H9 (cell line): ENCODE data around the gene MYO18B. TPM values are rescaled to one million over a fixed set of nuclear protein-coding genes. Genes with fewer than 3 reads are reported as not detected.

Experiments used
- DNase-seq: peaks from one replicate; pipeline ENCODE4 v3.0.0-alpha.2; 2017
- H2AFZ ChIP-seq: one replicate; pipeline ENCODE4 v1.6.1; 2013; ENCODE audit warnings: mild to moderate bottlenecking, low read length, control low read depth, moderate library complexity
- H2AK5ac ChIP-seq: 2 replicates; pipeline ENCODE4 v1.6.1; 2013; ENCODE audit warnings: low read length, control low read depth, mixed read lengths; ENCODE audit not compliant: insufficient read length
- H2BK120ac ChIP-seq: one replicate; pipeline ENCODE4 v1.6.1; 2013; ENCODE audit warnings: low read depth, mild to moderate bottlenecking, low read length, control low read depth, inconsistent platforms; ENCODE audit not compliant: poor library complexity, severe bottlenecking
- H2BK12ac ChIP-seq: 2 replicates; pipeline ENCODE4 v1.6.1; 2013; ENCODE audit warnings: low read length, control low read depth, mixed read lengths, low read depth; ENCODE audit not compliant: insufficient read length
- H2BK15ac ChIP-seq: 2 replicates; pipeline ENCODE4 v1.6.1; 2013; ENCODE audit warnings: low read depth, low read length, control low read depth
- H2BK20ac ChIP-seq: one replicate; pipeline ENCODE4 v1.6.1; 2013; ENCODE audit warnings: low read depth, mild to moderate bottlenecking, low read length, control low read depth, inconsistent platforms; ENCODE audit not compliant: poor library complexity, severe bottlenecking
- H2BK5ac ChIP-seq: 2 replicates; pipeline ENCODE4 v1.6.1; 2013; ENCODE audit warnings: low read length, control low read depth, mixed read lengths; ENCODE audit not compliant: insufficient read length
- H3K14ac ChIP-seq: 2 replicates; pipeline ENCODE4 v1.6.1; 2013; ENCODE audit warnings: low read length, control low read depth; ENCODE audit not compliant: insufficient read depth
- H3K18ac ChIP-seq: 2 replicates; pipeline ENCODE4 v1.6.1; 2013; ENCODE audit warnings: low read depth, mild to moderate bottlenecking, mixed read lengths, low read length, control low read depth; ENCODE audit not compliant: insufficient read length
- H3K23ac ChIP-seq: 2 replicates; pipeline ENCODE4 v1.6.1; 2013; ENCODE audit warnings: low read length, control low read depth, mixed read lengths, low read depth; ENCODE audit not compliant: insufficient read length
- H3K23me2 ChIP-seq: 2 replicates; pipeline ENCODE4 v1.6.1; 2013; ENCODE audit warnings: low read depth, mild to moderate bottlenecking, mixed read lengths, low read length, control low read depth; ENCODE audit not compliant: insufficient read length, poor library complexity, severe bottlenecking
- H3K27ac ChIP-seq: 2 replicates; pipeline ENCODE4 v1.5.1; 2013; ENCODE audit warnings: low read length, control low read depth, mixed read lengths, low read depth; ENCODE audit not compliant: insufficient read length
- H3K27me3 ChIP-seq: 2 replicates; pipeline ENCODE4 v1.6.1; 2013; ENCODE audit warnings: low read length, control low read depth, inconsistent platforms; ENCODE audit not compliant: insufficient read depth
- H3K4ac ChIP-seq: 2 replicates; pipeline ENCODE4 v1.6.1; 2013; ENCODE audit warnings: low read depth, mild to moderate bottlenecking, control low read depth, inconsistent platforms, low read length, moderate library complexity
- H3K4me1 ChIP-seq: 2 replicates; pipeline ENCODE4 v1.6.1; 2013; ENCODE audit warnings: low read length, control low read depth, inconsistent platforms; ENCODE audit not compliant: insufficient read depth
- H3K4me2 ChIP-seq: 2 replicates; pipeline ENCODE4 v1.6.1; 2013; ENCODE audit warnings: low read length, control low read depth, mixed read lengths; ENCODE audit not compliant: insufficient read length, insufficient read depth
- H3K56ac ChIP-seq: 2 replicates; pipeline ENCODE4 v1.6.1; 2013; ENCODE audit warnings: low read depth, mild to moderate bottlenecking, mixed read lengths, low read length, control low read depth; ENCODE audit not compliant: insufficient read length
- H3K79me1 ChIP-seq: 2 replicates; pipeline ENCODE4 v1.6.1; 2013; ENCODE audit warnings: low read depth, mild to moderate bottlenecking, moderate library complexity, low read length, control low read depth, inconsistent platforms; ENCODE audit not compliant: insufficient read depth, poor library complexity, severe bottlenecking
- H3K79me2 ChIP-seq: 2 replicates; pipeline ENCODE4 v1.6.1; 2013; ENCODE audit warnings: low read length, control low read depth, inconsistent platforms; ENCODE audit not compliant: insufficient read depth
- H3K9ac ChIP-seq: 2 replicates; pipeline ENCODE4 v1.6.1; 2013; ENCODE audit warnings: low read length, control low read depth, mixed read lengths; ENCODE audit not compliant: insufficient read length; ENCODE audit errors: extremely low read depth
- H3K9me3 ChIP-seq: one replicate; pipeline ENCODE4 v1.6.1; 2013; ENCODE audit warnings: low read depth, low read length, inconsistent platforms; ENCODE audit not compliant: control insufficient read depth
- H3T11ph ChIP-seq: one replicate; pipeline ENCODE4 v1.6.1; 2013; ENCODE audit warnings: mild to moderate bottlenecking, low read length, control low read depth, inconsistent platforms
- H4K20me1 ChIP-seq: one replicate; pipeline ENCODE4 v1.6.1; 2013; ENCODE audit not compliant: control insufficient read depth, insufficient read length, insufficient read depth
- H4K5ac ChIP-seq: 2 replicates; pipeline ENCODE4 v1.6.1; 2013; ENCODE audit warnings: low read depth, mild to moderate bottlenecking, mixed read lengths, low read length, control low read depth; ENCODE audit not compliant: insufficient read length
- H4K8ac ChIP-seq: replicated peaks from 2 replicates; pipeline ENCODE4 v1.6.1; 2013; ENCODE audit warnings: low read length, control low read depth, mixed read lengths, low read depth; ENCODE audit not compliant: insufficient read length
- H4K91ac ChIP-seq: 2 replicates; pipeline ENCODE4 v1.6.1; 2013; ENCODE audit warnings: low read depth, mild to moderate bottlenecking, moderate library complexity, mixed read lengths, low read length, control low read depth; ENCODE audit not compliant: insufficient read length
- H3K27ac Mint-ChIP-seq, 3 experiments: 2 replicates in 2 of 3; 3 replicates in 1 of 3; pipeline ENCODE4 v1.8.0; 2020 to 2021; ENCODE audit warnings: mixed read lengths in 3 of 3, mild to moderate bottlenecking in 1 of 3, moderate library complexity in 1 of 3
- H3K27me3 Mint-ChIP-seq: 2 replicates; pipeline ENCODE4 v1.8.0; 2021; ENCODE audit warnings: low read depth, mild to moderate bottlenecking, moderate library complexity, mixed read lengths
- H3K36me3 Mint-ChIP-seq, 3 experiments: 2 replicates in 2 of 3; 3 replicates in 1 of 3; pipeline ENCODE4 v1.8.0; 2020 to 2021; ENCODE audit warnings: low read depth in 3 of 3, mixed read lengths in 3 of 3; ENCODE audit not compliant: insufficient read depth in 1 of 3
- H3K4me1 Mint-ChIP-seq, 2 experiments: 2 replicates each; pipeline ENCODE4 v1.8.0; 2020; ENCODE audit warnings: mixed read lengths in 2 of 2
- H3K4me3 Mint-ChIP-seq, 2 experiments: 2 replicates in 1 of 2; 3 replicates in 1 of 2; pipeline ENCODE4 v1.8.0; 2020 to 2021; ENCODE audit warnings: mild to moderate bottlenecking in 2 of 2, mixed read lengths in 2 of 2, moderate library complexity in 1 of 2
- H3K9me3 Mint-ChIP-seq, 2 experiments: 2 replicates in 1 of 2; 3 replicates in 1 of 2; pipeline ENCODE4 v1.8.0; 2020; ENCODE audit warnings: mild to moderate bottlenecking in 2 of 2, mixed read lengths in 2 of 2, moderate library complexity in 1 of 2
- CTCF ChIP-seq: fragments of 200-600 bp; sonication (generic); conservative IDR thresholded peaks from 3 replicates; pipeline ENCODE4 v1.8.0; 2021; ENCODE audit warnings: antibody characterized with exemption, mild to moderate bottlenecking
- WGBS: extraction: QIAGEN DNeasy Blood & Tissue Kit; methylation state at CpG from one replicate; pipeline ENCODE4 v1.1.7; 2013; ENCODE audit warnings: missing lambda C conversion rate, low lambda C conversion rate, mixed read lengths; ENCODE audit not compliant: insufficient read length; ENCODE audit errors: extremely low coverage; 5-methylcytosine and 5-hydroxymethylcytosine counted together
- total RNA-seq: library from RNA; stranded (reverse); gene quantifications from 2 replicates; pipeline ENCODE4 v1.2.1, GENCODE V29; 2021

MYO18B gene
- total RNA-seq, 1 experiment from 2014 or later: 0.46 TPM

GRCh38 chr22:25833091-25833490 lies 91.1 kb downstream of the MYO18B start:
- H3K4me2 ChIP-seq: no peak overlapping the region
- H2AFZ ChIP-seq: no peak overlapping the region
- no peak for DNase-seq
- H3K36me3 Mint-ChIP-seq: no peaks in the 10 kb centered on the region
- H4K20me1 ChIP-seq: no peaks in the 10 kb centered on the region
- no peaks in the 10 kb centered on the region for H3K27me3 ChIP-seq
- no peak overlapping the region for H3T11ph ChIP-seq
- no peaks in the 10 kb centered on the region for H3K79me1 ChIP-seq
- H4K91ac ChIP-seq: no peak overlapping the region
- no peak overlapping the region for H3K56ac ChIP-seq
- H4K8ac ChIP-seq: no peak overlapping the region
- no peak overlapping the region for H2BK15ac ChIP-seq
- H3K23me2 ChIP-seq: no peaks in the 10 kb centered on the region
- WGBS: no CpG with 5 or more reads among the region's 5 CpGs
- no peak overlapping the region for H3K23ac ChIP-seq
- H3K14ac ChIP-seq: no peak overlapping the region
- H2BK12ac ChIP-seq: no peak overlapping the region
- no peaks in the 10 kb centered on the region for H3K9me3 ChIP-seq
- no peaks in the 10 kb centered on the region for H3K4me1 Mint-ChIP-seq
- no peak overlapping the region for H3K9ac ChIP-seq
- no peak overlapping the region for H2AK5ac ChIP-seq
- TF ChIP-seq CTCF: no peak
- H3K4me3 Mint-ChIP-seq: no peak overlapping the region
- no peak overlapping the region for H2BK20ac ChIP-seq
- no peaks in the 10 kb centered on the region for H3K4me1 ChIP-seq
- H3K9me3 Mint-ChIP-seq: no peaks in the 10 kb centered on the region; a peak in 1 of 5 replicates
- H4K5ac ChIP-seq: no peak overlapping the region
- no peak overlapping the region for H2BK5ac ChIP-seq
- no peak overlapping the region for H3K27ac ChIP-seq
- H2BK120ac ChIP-seq: no peak overlapping the region
- H3K27me3 Mint-ChIP-seq: peaks cover 7% of the 10 kb centered on the region
- H3K27ac Mint-ChIP-seq: no peak overlapping the region
- no peak overlapping the region for H3K18ac ChIP-seq
- H3K4ac ChIP-seq: no peak overlapping the region
- H3K79me2 ChIP-seq: no peaks in the 10 kb centered on the region
